GM18526 (cell line): ENCODE measurements around the gene FASTKD3.
A peak's percentile ranks its signal among the peaks of the same experiment; 100 is the strongest.

Experiments
- POLR2A ChIP-seq: IDR thresholded peaks from 3 replicates; pipeline ENCODE4 v1.6.1; 2011; ENCODE audit not compliant: insufficient read length; ENCODE audit errors: extremely low read depth

Gene FASTKD3, protein sequence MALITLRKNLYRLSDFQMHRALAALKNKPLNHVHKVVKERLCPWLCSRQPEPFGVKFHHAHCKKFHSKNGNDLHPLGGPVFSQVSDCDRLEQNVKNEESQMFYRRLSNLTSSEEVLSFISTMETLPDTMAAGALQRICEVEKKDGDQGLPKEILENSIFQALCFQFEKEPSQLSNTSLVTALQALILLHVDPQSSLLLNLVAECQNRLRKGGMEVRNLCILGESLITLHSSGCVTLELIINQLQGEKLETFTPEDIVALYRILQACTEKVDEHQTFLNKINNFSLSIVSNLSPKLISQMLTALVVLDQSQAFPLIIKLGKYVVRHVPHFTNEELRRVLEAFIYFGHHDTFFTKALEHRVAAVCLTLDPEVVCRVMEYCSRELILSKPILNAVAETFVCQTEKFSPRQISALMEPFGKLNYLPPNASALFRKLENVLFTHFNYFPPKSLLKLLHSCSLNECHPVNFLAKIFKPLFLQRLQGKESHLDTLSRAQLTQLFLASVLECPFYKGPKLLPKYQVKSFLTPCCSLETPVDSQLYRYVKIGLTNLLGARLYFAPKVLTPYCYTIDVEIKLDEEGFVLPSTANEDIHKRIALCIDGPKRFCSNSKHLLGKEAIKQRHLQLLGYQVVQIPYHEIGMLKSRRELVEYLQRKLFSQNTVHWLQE

GRCh38 chr5:7868773-7869473 is at the start of gene FASTKD3, which contains the start of gene MTRR:
FASTKD3 (minus strand) TSS chr5:7869031; CDS start chr5:7868083, 948 bp downstream.
MTRR (plus strand) TSS chr5:7869148; CDS start chr5:7870795, 1,647 bp downstream.
- peak; percentile 91 for TF ChIP-seq POLR2A

DNA sequence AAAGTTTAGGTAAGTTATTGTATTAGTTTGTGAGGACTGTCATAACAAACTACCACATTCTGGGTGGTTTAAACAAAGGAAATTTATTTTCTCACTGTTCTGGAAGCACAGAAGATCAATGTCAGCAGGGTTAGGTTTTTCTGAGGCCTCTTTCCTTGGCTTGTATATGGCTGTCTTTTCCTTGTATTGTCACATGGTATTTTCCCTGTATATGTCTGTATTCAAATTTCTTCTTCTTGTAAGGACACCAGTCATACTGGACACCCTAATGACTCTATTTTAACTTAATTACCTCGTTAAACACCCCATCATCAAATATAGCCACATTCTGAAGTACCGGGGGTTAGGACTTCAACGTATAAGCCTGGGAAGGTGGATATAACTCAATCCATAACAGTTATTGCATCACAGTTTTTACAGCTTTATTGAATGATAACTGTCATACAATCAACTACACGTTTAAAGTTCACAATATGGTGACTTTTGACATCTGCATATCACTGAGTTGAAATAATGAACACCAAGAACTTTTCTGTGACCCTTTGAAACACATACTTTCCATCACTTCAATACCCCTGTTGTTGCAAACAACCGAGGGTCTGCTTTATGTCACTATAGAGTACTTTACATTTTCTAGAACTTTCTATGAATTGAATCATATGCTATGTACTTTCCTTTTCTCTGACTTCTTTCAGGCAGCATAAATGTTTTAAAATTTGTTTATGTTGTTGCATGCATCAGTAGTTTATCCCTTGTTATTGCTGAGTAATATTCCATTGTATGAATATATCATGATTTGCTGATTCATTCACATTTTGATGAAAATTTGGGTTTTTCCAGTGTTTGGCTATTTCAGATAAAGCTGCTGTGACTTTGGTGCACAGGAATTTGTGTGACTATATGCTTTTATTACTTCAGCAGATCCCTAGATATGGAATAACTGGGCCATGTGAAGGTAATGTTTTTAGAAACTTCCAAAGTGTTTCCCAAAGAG is 48.6 kb upstream of the FASTKD3 start:
- no peak for TF ChIP-seq POLR2A

DNA sequence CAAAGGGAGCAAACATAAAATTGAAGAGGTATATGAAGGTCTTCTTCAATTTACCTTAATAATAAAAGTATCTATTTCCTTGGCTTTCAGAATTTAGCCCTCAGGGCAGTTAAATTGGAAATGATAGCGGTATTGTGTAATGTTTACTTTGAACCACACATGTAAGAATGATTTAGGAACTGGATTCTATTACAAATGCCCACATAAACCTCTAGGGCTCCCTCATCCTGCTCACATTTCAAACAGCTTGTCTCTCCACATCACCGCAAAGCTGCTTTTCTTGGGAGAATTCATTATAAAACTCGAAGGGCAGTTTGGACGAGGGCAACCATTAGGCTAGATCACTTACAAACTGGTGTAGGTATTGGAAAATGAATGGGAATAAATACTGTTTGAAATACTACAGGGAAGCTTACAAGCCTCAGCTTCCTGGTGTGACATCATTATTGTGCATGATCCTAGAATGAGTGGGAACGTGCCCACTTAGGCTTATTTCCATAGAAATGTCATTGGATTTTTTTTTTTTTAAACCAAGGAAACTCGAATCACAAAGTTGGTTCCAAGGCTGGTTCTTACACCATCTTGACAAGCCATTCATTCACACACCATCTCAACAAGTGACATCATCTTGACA is 47.5 kb upstream of the FASTKD3 start:
- TF ChIP-seq POLR2A = no peak

- no peak for TF ChIP-seq POLR2A
These were observed 42.1 kb upstream of the FASTKD3 start for GRCh38 chr5:7910738-7911428.

DNA sequence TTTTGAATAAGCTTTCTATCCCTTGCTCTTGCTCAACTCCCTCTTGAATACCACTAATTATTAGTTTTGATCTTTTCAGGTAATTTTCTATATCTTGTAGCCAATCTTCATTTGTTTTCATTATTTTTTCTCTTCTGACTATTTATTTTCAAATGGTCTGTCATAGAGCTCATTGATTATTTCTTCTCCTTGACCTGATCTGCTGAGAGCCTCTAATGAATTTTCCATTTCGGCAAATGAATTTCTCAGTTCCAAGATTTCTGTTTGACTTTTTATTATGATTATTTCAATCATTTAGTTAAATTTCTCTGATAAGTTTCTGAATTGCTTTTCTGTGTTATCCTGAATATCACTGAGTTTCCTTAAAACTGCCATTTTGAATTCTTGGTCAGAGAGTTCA is 39.5 kb upstream of the FASTKD3 start:
- no peak for TF ChIP-seq POLR2A

GRCh38 chr5:7907612-7908011 is 38.8 kb upstream of the FASTKD3 start:
- TF ChIP-seq POLR2A = no peak

- no peak for TF ChIP-seq POLR2A
These were observed 35.3 kb upstream of the FASTKD3 start for GRCh38 chr5:7904170-7904569.

DNA sequence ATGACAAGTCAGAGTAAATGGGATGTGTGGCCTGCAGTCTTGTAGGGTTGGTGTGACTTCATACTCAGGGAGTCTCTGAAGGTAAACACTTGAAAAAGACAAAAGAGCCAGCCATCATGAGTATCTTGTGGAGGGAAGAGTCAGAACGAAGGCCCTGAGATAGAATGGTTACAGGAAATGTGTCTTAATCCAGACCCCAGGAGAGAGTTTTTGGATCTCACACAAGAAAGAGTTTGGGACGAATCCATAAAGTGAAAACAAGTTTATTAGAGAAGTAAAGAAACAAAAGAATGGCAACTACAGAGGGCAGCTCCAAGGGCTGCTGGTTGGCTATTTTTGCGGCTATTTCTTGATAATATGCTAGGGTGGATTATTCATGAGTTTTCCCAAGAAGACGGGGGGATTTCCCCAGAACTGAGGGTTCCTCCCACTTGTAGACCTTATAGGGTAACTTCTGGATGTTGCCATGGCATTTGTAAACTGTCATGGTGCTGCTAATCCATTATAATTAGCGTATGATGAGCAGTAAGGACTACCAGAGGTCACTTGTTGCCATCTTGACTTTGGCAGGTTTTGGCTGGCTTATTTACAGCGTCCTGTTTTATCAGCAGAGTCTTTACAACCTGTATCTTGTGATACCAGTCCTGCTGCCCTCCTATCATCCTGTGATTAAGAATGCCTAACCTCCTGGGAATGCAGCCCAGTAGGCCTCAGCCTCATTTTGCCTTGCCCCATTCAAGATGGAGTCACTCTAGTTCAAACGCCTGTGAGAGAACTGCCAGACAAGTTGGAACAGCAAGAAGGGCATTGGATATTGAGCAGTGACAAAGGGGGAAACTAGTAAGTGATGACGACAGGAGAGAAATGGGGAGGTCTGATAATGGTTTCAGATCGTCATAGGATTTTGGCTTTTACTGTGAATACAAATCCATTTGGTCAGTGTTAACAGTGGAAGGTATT is 34.1 kb upstream of the FASTKD3 start:
- no peak for TF ChIP-seq POLR2A

- no peak for TF ChIP-seq POLR2A
These were observed 33.4 kb upstream of the FASTKD3 start for GRCh38 chr5:7902201-7902600.

DNA sequence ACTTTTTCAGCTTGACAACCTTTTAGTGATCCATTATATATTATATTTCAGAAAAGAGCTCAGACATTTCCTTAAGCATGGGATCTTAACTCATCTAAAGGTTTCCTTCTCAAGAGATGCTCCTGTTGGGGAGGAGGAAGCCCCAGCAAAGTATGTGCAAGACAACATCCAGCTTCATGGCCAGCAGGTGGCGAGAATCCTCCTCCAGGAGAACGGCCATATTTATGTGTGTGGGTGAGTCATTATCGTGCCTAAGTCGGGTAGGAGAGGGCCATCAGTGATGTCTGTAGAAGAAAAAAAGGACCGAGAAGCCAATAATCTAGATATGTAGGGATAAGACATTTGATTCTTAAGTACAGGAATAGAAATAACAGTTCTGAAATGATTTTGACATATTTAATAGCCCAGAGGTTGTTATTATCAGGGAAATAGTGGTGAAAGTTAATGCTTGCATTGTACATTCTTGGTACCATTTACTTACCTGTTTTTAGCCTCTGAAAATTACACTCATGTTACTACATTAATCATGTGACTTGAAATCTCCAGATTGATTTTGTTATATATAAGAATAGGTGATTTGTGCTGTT is 28.3 kb upstream of the FASTKD3 start:
- no peak for TF ChIP-seq POLR2A

DNA sequence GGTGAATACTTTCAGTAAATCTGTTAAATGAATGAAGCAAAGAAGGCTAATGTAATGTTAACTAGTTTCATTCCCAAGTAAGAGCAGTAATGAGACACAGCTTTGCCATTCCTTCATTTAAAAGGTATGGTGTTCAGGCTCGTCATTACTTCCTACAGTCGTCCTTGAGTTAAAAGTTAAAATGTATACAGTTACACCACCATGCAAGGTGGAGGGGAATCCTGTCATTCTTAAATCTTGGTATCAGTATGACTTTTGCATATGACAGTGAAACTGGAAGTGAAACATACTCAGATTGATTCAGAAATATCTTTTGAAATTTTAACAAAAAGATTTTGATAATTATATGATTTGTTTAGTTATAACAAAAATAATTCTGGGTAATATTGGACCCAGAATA is 26.0 kb upstream of the FASTKD3 start:
- TF ChIP-seq POLR2A = no peak

DNA sequence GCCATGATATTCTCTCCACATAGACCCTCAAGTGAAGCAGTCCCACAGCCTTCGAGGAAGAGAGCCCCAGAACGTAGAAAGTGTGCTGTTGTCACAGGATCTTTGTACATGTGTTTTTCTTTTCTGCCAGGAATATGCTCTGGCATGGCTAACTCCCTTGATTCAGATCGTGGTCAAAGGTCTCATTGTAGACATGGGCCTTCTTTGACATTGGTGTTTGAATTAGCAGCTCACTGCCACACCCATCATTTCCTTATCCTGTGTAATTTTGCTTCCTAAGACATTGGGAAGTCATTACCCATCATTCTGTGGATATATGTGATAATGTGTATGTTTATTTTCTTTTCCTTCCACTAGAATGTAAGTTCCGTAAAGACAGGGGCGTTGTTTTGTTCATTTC is 25.6 kb upstream of the FASTKD3 start:
- no peak for TF ChIP-seq POLR2A
